HG02870 (cell line): Measurements from ENCODE around the gene KIF1C.

Experiments
- ATAC-seq: cut with Tn5 transposase; IDR thresholded peaks from one replicate; pipeline ENCODE4 v1.9.1; 2021; ENCODE audit warnings: mild to moderate bottlenecking, moderate library complexity; ENCODE audit not compliant: unreplicated experiment

KIF1C gene

GRCh38 chr17:4997302-4998026, at the start of gene KIF1C, which contains the start of gene INCA1:
KIF1C (plus strand) TSS chr17:4997950; CDS start chr17:5000247, 2,297 bp downstream.
INCA1 (minus strand) TSS chr17:4997522; CDS start chr17:4994437, 3,085 bp downstream.
- peak; percentile 88 for ATAC-seq

GRCh38 chr17:4948166-4948930, 49.4 kb upstream of the KIF1C start, which contains the start of gene PFN1:
PFN1 (minus strand) TSS chr17:4948530; CDS start chr17:4948394, 136 bp downstream.
- ATAC-seq: no peak

GRCh38 chr17:4948931-4949320, 48.8 kb upstream of the KIF1C start:
- ATAC-seq: peak; percentile 25

- ATAC-seq: peak; percentile 28
These were observed 48.3 kb upstream of the KIF1C start for GRCh38 chr17:4949321-4950074.

GRCh38 chr17:4950075-4950745, 47.5 kb upstream of the KIF1C start:
- ATAC-seq: peak; percentile 2

- ATAC-seq: no peak
These were observed 47.0 kb upstream of the KIF1C start, which contains the start of gene ENO3 for GRCh38 chr17:4950746-4951204. ENO3 (plus strand) TSS chr17:4951119; CDS start chr17:4951830, 711 bp downstream.

GRCh38 chr17:4951486-4951885, 46.3 kb upstream of the KIF1C start:
- ATAC-seq: no peak

- no peak for ATAC-seq
These were observed 44.2 kb upstream of the KIF1C start for GRCh38 chr17:4953451-4953961.

- no peak for ATAC-seq
These were observed 42.7 kb upstream of the KIF1C start for GRCh38 chr17:4955091-4955490.

GRCh38 chr17:4956493-4957061, 41.2 kb upstream of the KIF1C start:
- ATAC-seq: no peak

- ATAC-seq: no peak
These were observed 39.6 kb upstream of the KIF1C start for GRCh38 chr17:4958102-4958501.

- no peak for ATAC-seq
These were observed 38.3 kb upstream of the KIF1C start for GRCh38 chr17:4959261-4959965.

- ATAC-seq: no peak
These were observed 37.3 kb upstream of the KIF1C start for GRCh38 chr17:4960279-4960922.

- no peak for ATAC-seq
These were observed 32.3 kb upstream of the KIF1C start for GRCh38 chr17:4965311-4965986.

- peak; percentile 83 for ATAC-seq
These were observed 30.8 kb upstream of the KIF1C start for GRCh38 chr17:4966844-4967538.

- ATAC-seq: peak; percentile 57
These were observed 29.9 kb upstream of the KIF1C start, which contains the start of gene SPAG7 for GRCh38 chr17:4967539-4968485. SPAG7 (minus strand) TSS chr17:4967817; CDS start chr17:4967804, 13 bp downstream.
